NOMO-1 treated with DMSO at 0.1 percent for 48 hours (cell line): ENCODE data around the gene KRTCAP2.
A peak's percentile ranks its signal among the peaks of the same experiment; 100 is the strongest.
"Not testable (repeated sequence)": the region's sequence is repeated elsewhere in the genome, so short reads cannot be mapped to it uniquely, and the experiment has no call there.

Source experiments
- DNase-seq: peaks from one replicate; lab custom pipeline; 2025; ENCODE audit not compliant: unreplicated experiment; lab: John Stamatoyannopoulos, UW

Gene KRTCAP2

GRCh38 chr1:155200920-155201319 lies 27.8 kb upstream of the KRTCAP2 start:
- DNase-seq = no peak

GRCh38 chr1:155199792-155200191 lies 26.7 kb upstream of the KRTCAP2 start:
- DNase-seq = no peak

GRCh38 chr1:155198547-155198906 lies 25.4 kb upstream of the KRTCAP2 start:
- DNase-seq = no peak

- no peak for DNase-seq
Measured at GRCh38 chr1:155197901-155198546, 24.9 kb upstream of the KRTCAP2 start.

- DNase-seq = no peak
Measured at GRCh38 chr1:155196893-155197638, 24.0 kb upstream of the KRTCAP2 start.

GRCh38 chr1:155196103-155196892 lies 23.2 kb upstream of the KRTCAP2 start:
- no peak for DNase-seq

GRCh38 chr1:155195201-155196102 lies 22.3 kb upstream of the KRTCAP2 start:
- DNase-seq = no peak

GRCh38 chr1:155193991-155194240 lies 20.8 kb upstream of the KRTCAP2 start:
- DNase-seq = not testable (repeated sequence)

GRCh38 chr1:155193275-155193990 lies 20.3 kb upstream of the KRTCAP2 start:
- DNase-seq = peak; percentile 80

GRCh38 chr1:155192346-155193274 lies 19.5 kb upstream of the KRTCAP2 start:
- DNase-seq = peak; percentile 44

- DNase-seq = no peak
Measured at GRCh38 chr1:155191904-155192303, 18.8 kb upstream of the KRTCAP2 start.

GRCh38 chr1:155189926-155190325 lies 16.8 kb upstream of the KRTCAP2 start:
- DNase-seq = not testable (repeated sequence)

- no peak for DNase-seq
Measured at GRCh38 chr1:155188268-155188667, 15.2 kb upstream of the KRTCAP2 start.

- DNase-seq = no peak
Measured at GRCh38 chr1:155187456-155187891, 14.4 kb upstream of the KRTCAP2 start.

- no peak for DNase-seq
Measured at GRCh38 chr1:155186794-155187455, 13.8 kb upstream of the KRTCAP2 start.

GRCh38 chr1:155186067-155186793 lies 13.1 kb upstream of the KRTCAP2 start:
- no peak for DNase-seq

GRCh38 chr1:155185783-155186066 lies 12.6 kb upstream of the KRTCAP2 start:
- no peak for DNase-seq
